ENCODE measurements around the gene VEGFA. TPM values are rescaled to one million over a fixed set of nuclear protein-coding genes. Genes with fewer than 3 reads are reported as not detected.

The VEGFA gene
- total and polyA plus RNA-seq, 2 experiments from 2014 or later: 148 to 179 TPM

GRCh38 chr6:43744931-43745727, 24.9 kb upstream of the VEGFA start:
- no peaks in the 10 kb centered on the region for H3K9me3 ChIP-seq (ENCODE audit: low read depth)
- no peaks in the 10 kb centered on the region for H3K27me3 ChIP-seq
- no peaks in the 10 kb centered on the region for H3K36me3 ChIP-seq (replicated peaks; ENCODE audit: insufficient read depth, low read depth)
- no peaks in the 10 kb centered on the region for H4K20me1 ChIP-seq (ENCODE audit: insufficient read depth, poor library complexity, severe bottlenecking)
- no peak overlapping the region for H3K4me2 ChIP-seq
- H3K9me2 ChIP-seq (replicated peaks; ENCODE audit: insufficient read depth): no peaks in the 10 kb centered on the region
- TF ChIP-seq CTCF (IDR thresholded peaks at IDR 0.05; ENCODE audit: poor library complexity) (no peak), EZH2 (IDR thresholded peaks at IDR 0.05; ENCODE audit: borderline replicate concordance) (no peak), EZH2phosphoT487 (IDR thresholded peaks at IDR 0.05; ENCODE audit: low read depth, severe bottlenecking, unreplicated experiment) (no peak)
- H3K27ac ChIP-seq: peak overlapping the region; percentile 71
- H3K4me3 ChIP-seq: no peak overlapping the region
- H3K79me2 ChIP-seq: no peaks in the 10 kb centered on the region
- H2AFZ ChIP-seq: no peak overlapping the region
- 77% methylated on average over 16 of the region's 16 CpGs for WGBS (ENCODE audit: low lambda C conversion rate, missing lambda C conversion rate)
- peaks cover 15% of the 10 kb centered on the region for H3K4me1 ChIP-seq (ENCODE audit: insufficient read depth)
- DNase-seq (ENCODE audit: low spot score): no peak

- H2AFZ ChIP-seq: no peak overlapping the region
- H4K20me1 ChIP-seq (ENCODE audit: insufficient read depth, poor library complexity, severe bottlenecking): no peaks in the 10 kb centered on the region
- no peaks in the 10 kb centered on the region for H3K9me3 ChIP-seq (ENCODE audit: low read depth)
- H3K27me3 ChIP-seq: no peaks in the 10 kb centered on the region
- 87% methylated on average over 2 of the region's 2 CpGs for WGBS (ENCODE audit: low lambda C conversion rate, missing lambda C conversion rate)
- peak overlapping the region; percentile 5 for H3K4me2 ChIP-seq
- peak overlapping the region; percentile 71 for H3K27ac ChIP-seq
- H3K9me2 ChIP-seq (replicated peaks; ENCODE audit: insufficient read depth): no peaks in the 10 kb centered on the region
- no peak overlapping the region for H3K4me3 ChIP-seq
- no peaks in the 10 kb centered on the region for H3K36me3 ChIP-seq (replicated peaks; ENCODE audit: insufficient read depth, low read depth)
- H3K4me1 ChIP-seq (ENCODE audit: insufficient read depth): peaks cover 10% of the 10 kb centered on the region
- no peaks in the 10 kb centered on the region for H3K79me2 ChIP-seq
- no peak for TF ChIP-seq EZH2phosphoT487 (IDR thresholded peaks at IDR 0.05; ENCODE audit: low read depth, severe bottlenecking, unreplicated experiment)
- TF ChIP-seq CTCF (IDR thresholded peaks at IDR 0.05; ENCODE audit: poor library complexity): no peak
- no peak for TF ChIP-seq EZH2 (IDR thresholded peaks at IDR 0.05; ENCODE audit: borderline replicate concordance)
- no peak for DNase-seq (ENCODE audit: low spot score)
These were observed 23.9 kb upstream of the VEGFA start for GRCh38 chr6:43746071-43746470.

- no peaks in the 10 kb centered on the region for H3K27me3 ChIP-seq
- peak overlapping the region; percentile 5 for H3K4me2 ChIP-seq
- no peak overlapping the region for H2AFZ ChIP-seq
- H4K20me1 ChIP-seq (ENCODE audit: insufficient read depth, poor library complexity, severe bottlenecking): no peaks in the 10 kb centered on the region
- no peaks in the 10 kb centered on the region for H3K79me2 ChIP-seq
- DNase-seq (ENCODE audit: low spot score): no peak
- peak overlapping the region; percentile 71 for H3K27ac ChIP-seq
- no peaks in the 10 kb centered on the region for H3K36me3 ChIP-seq (replicated peaks; ENCODE audit: insufficient read depth, low read depth)
- H3K4me1 ChIP-seq (ENCODE audit: insufficient read depth): peaks cover 6% of the 10 kb centered on the region
- H3K4me3 ChIP-seq: no peak overlapping the region
- WGBS (ENCODE audit: low lambda C conversion rate, missing lambda C conversion rate): 48% methylated on average over 13 of the region's 13 CpGs
- TF ChIP-seq CTCF (IDR thresholded peaks at IDR 0.05; ENCODE audit: poor library complexity) (no peak), EZH2phosphoT487 (IDR thresholded peaks at IDR 0.05; ENCODE audit: low read depth, severe bottlenecking, unreplicated experiment) (no peak), EZH2 (IDR thresholded peaks at IDR 0.05; ENCODE audit: borderline replicate concordance) (no peak)
- no peaks in the 10 kb centered on the region for H3K9me2 ChIP-seq (replicated peaks; ENCODE audit: insufficient read depth)
- H3K9me3 ChIP-seq (ENCODE audit: low read depth): no peaks in the 10 kb centered on the region
These were observed 23.4 kb upstream of the VEGFA start for GRCh38 chr6:43746613-43747102.

Measured in hepatocyte (in vitro differentiated cells).